Right hindlimb (tissue), 1 donor: ENCODE results near the gene PRDM16.

ENCODE experiments used
- DNase-seq: peaks from one replicate; pipeline ENCODE4 v3.0.0-alpha.2; 2018

PRDM16 gene

DNA sequence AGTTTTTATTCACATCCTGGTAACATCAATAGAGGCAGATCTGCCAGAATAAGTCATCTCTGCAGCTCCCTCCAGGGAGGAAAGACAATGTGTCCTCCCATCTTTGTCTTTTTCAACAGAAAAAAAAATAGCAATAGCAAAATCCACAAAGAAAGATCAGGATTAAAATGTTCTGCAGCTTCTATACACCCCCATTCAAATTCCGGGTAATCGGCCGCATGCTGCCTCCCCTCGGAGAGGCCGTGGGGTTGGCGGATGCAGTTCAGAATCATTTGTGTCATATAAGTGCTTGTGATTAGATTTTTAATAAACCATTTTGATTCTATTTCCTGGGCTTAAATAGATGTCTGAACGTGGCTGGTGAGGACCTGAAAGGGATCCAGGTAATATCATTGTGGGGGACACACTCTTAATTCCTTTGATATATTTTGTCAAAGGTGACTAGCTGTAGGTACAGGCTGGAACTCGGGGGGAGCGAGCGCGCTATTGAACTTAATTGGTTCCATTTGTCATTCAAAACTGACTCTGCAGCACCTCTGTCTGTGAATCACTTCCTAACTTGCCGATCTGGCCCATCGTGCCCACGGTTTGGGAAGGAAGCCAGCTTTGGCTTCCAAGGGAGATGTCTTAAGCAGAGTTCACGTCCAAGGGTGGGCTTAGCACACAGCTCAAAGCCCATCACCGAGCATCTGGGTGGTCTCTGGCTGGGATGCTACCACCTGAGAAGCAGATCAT, 299.9 kb downstream of the PRDM16 start:
- DNase-seq: no peak

DNA sequence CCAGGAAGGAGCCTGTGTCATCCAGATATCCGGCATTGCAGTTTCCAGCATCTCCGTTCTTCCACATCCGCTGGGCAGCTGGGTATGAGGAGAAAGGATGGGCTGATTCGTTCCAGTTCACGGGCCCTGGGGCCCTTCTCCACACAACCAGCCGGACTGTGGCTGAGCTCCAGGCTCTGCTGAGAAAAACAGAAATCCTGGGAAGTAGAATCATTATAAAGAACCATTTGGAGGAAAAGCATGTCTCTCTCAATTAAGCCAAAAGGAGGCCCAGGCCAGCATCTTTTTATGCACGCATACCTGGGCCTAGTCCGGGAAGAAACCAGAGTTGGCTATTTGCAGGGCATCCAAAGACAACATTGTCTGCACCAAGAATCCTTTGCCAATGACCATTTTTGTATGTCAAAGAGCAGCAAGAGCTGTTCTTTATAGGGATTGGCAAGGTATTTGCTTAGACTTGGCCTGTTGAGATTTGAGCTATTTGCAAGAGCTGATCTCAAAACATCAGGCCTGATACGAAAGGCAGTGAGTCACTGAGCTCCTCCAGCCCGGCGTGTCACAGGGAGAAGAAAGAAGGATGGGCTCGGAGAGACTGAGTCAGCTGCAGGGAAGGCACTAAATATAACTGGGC, 300.6 kb downstream of the PRDM16 start:
- DNase-seq: peak; percentile 77

GRCh38 chr1:3370856-3371703, 302.1 kb downstream of the PRDM16 start:
- DNase-seq: no peak

GRCh38 chr1:3372317-3372716, 303.3 kb downstream of the PRDM16 start:
- no peak for DNase-seq

DNA sequence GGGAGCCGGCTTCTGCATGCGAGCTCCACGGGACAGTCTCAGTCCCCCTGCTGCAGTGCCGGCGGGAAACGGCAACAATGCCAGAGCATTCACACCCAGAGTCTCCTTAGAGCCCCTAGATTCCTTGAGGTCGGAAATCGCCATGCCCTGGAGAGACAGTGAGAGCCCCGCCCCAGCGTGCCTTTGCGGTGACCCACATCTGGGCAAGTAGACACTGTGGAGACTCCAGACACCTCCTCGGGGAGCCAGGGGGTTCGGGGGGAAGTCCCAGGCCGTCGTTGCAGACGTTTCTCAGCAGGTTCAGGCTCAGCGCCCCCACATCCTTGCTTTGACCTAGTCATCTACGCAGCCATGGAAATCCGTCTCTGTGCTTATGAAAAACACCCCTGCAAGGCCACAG, 304.2 kb downstream of the PRDM16 start:
- DNase-seq: no peak

GRCh38 chr1:3373700-3374405, 304.9 kb downstream of the PRDM16 start:
- DNase-seq: no peak

GRCh38 chr1:3375245-3375644, 306.2 kb downstream of the PRDM16 start:
- DNase-seq: no peak

DNA sequence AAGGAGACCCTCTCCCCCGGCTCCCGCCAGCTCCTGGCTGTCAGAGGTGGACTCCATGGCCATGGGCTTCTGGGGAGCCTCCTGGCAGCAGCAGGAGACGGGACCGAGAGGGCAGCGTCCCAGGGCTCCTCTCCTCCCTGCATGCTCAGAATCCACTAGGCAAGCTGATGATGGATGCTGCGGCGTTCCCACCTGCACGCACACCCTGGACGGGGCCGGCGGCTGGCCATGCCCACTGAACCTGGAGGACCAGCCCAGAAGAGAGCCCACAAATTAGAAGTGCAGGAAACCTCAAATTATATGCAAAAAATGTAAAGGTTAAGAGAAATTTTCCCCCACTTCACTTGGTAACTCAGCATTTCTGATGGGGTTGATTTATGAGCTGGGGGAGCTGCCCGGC, 308.2 kb downstream of the PRDM16 start:
- DNase-seq: no peak

GRCh38 chr1:3377604-3378279, 308.7 kb downstream of the PRDM16 start:
- no peak for DNase-seq

DNA sequence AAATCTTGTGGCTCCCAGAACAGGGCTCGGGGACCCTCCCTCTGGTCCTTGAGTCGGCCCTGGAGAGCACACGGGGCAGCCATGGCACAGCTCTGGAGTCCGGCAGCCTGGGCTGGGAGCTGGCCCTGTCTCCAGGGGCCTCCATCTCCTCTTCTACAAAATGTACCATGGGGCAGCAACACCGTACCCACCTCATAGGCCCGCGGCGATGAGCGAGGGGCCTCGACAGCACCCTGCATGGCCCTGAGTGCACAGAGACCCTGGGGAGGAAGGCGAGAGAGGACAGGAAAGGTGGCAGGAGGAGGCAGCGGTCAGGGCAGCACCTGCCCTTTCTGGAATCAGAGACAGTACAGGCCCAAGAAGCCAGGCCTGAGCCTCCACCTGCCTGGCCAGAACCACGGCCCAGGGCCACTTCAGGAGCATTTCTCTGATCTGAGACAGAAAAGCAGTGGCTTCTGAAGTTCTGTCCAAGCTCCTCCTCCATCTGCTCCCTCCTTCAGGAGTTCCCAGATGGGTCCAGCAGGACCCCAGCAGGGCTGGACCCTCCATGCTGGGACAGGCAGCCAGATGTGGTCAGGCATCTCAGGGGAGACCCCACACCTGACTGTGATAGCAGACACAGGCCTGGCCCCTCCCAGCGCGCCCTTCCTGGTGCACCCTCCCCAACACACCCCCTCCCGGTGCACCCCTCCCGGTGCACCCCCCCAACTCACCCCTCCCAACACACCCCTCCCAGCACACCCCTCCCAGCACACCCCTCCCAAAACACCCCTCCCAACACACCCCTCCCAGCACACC, 309.6 kb downstream of the PRDM16 start:
- no peak for DNase-seq

DNA sequence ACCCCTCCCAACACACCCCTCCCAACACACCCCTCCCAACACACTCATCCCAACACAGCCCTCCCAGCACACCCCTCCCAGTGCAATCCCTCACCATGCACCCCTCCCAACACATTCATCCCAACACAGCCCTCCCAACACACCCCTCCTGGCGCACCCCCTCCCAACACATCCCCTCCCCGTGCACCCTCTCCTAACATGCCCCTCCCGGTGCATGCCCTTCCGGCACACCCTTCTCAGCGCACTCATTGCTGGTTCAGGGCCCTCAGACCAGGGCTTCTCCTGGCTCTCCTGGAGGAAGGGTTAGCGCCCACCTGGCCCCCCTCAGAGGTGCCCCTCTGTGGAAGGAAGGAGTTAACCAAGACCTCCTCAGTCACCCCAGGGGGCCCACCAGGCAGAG, 310.9 kb downstream of the PRDM16 start:
- DNase-seq: no peak

GRCh38 chr1:3380469-3380868, 311.5 kb downstream of the PRDM16 start:
- no peak for DNase-seq

- DNase-seq: no peak
Observed at GRCh38 chr1:3381901-3382300, 312.9 kb downstream of the PRDM16 start.

DNA sequence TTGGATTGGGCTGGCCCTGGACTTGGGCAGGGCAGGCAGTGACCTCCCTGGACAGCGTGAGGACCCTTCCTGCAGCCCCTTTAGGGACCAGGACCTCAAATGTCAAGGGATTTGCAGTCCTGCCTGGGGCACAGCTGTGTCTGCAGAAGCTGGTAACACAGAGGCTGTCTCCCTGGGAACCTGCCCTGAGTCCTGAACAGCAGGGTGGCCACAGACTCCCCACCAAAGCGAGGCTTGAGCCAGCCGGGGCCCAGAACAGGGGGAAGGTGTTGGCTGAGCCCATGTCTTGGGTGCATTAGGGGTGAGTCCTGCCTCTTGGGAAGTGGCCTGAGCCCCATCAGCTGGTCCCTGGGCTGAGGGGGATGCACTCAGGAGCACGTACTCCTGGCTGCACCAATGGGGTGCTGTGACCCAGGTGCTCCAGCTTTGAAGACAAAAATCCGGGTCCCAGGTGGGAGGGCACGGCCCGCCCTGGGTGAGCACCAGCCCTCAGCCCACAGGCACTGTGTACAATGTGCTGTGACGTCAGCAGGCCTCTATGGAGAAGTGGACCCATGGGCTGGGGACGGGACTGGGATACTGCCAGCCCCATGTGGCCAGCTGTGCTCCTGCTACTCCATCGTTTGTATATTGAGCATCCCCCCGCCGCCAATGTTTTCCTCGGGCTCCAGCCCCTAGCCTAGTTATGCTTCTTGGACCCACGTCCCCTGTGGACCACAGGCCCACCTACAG, 313.5 kb downstream of the PRDM16 start:
- DNase-seq: no peak

DNA sequence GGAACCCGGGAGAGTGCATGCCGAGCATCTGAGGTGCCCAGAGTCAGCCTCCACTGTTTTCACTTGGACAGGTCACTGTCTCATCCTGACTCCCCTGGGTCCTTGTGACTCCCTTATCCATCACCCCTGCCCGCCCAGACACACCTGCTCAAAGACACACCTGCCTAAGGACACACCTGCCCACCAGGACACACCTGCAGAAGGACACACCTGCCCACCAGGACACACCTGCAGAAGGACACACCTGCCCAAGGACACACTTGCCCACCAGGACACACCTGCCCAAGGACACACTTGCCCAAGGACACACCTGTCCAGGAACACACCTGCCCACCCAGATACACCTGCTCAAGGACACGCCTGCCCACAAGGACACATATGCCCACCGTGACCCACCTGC, 314.7 kb downstream of the PRDM16 start:
- no peak for DNase-seq

DNA sequence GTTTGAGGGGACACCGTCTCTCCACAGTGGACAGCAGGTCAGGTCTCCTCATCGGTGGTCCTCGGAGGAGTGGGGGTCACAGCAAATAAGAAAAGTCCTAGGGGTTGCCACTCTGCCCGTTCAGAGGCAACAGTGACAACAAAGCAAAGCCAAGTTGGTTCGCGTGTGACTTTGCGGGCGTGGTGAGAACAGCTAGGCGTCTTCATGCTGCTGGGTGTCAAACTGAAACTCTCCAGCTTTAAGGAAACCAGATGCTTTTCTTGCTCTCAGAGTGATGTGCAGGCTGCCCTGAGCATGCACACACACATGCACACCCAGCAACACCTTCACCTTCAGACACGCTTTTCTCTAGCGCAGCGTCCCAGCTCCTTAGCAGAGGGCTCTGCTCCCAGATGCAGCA, 315.4 kb downstream of the PRDM16 start:
- DNase-seq: no peak

- no peak for DNase-seq
Observed at GRCh38 chr1:3386205-3387002, 317.4 kb downstream of the PRDM16 start.

DNA sequence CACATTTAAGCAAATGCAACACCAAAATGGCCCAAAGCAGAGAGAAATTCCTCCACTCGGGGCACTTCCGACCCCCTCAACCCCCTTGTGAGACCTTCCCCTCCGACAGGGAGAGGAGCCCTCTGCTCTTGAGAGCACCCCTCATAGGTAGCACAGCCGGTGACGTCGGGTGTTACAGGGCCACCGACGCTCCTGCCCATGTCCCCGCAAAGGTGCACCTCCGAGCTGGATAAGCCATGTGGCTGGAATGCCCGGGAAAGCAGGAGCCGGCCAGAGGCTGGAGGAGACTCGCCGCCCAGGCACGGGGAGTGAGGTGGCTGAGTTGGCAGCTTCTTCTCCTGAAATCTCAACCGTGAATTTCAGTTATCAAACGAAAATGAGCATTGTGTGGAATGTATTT, 318.4 kb downstream of the PRDM16 start:
- DNase-seq: no peak

DNA sequence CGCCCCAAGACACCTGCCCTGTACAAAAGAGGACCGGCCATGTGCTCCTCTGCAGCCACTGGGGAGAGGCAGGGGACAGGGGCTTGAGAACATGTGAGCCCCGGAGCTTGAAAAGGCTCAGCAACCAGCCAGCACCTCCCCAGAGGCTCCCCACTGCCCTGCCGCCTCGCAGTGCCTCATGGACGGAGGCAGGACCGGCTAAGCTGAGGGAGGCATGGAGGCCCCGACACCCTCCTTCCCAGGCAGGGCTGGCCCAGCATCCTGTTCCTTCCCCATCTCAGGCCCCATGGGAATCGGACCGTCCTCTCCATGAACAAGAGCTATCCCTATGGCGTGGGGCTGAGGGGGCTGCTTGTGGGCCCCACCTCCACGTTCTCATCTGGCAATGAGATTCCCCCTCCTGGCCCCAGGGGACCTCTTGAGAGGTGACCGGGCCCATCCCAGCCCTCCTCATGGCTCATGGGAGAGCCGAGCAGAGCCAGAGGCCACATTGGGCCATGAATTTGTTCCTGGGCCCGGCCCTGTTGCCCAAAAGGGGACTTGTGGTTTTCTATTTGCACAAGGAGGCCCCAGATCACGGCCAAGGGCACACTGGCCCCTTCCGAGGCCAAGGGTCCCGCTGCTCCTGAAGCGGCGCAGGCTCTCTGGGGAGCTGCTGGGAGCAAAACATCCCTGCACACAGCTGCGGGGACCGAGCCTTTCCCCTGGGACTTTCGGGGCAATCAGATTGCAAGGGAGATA, 320.3 kb downstream of the PRDM16 start:
- no peak for DNase-seq
